Right atrium auricular region (tissue), 2 donors: ENCODE data around the gene MALRD1. TPM values are rescaled to one million over a fixed set of nuclear protein-coding genes. Genes with fewer than 3 reads are reported as not detected.

Experiments
- DNase-seq: peaks from one replicate; pipeline ENCODE4 v3.0.0-alpha.2; 2019; ENCODE audit warnings: low spot score
- H3K27ac ChIP-seq, 2 donors: fragments of 200-600 bp; sonication (generic); 1 replicate in 1 of 2; 2 replicates in 1 of 2; pipeline ENCODE4 v1.5.1; 2016 to 2019
- H3K27me3 ChIP-seq, 2 donors: fragments of 200-600 bp; sonication (generic); one replicate each; pipeline versions ENCODE4 v1.5.1 to v1.6.0; 2017 to 2019
- H3K36me3 ChIP-seq: fragments of 200-600 bp; sonication (generic); one replicate; pipeline ENCODE4 v1.5.1; 2016
- H3K4me1 ChIP-seq, 2 donors: fragments of 200-600 bp; sonication (generic); one replicate each; pipeline versions ENCODE4 v1.5.1 to v1.6.0; 2017 to 2019
- H3K4me3 ChIP-seq, 2 donors: fragments of 200-600 bp; sonication (generic); 1 replicate in 1 of 2; 2 replicates in 1 of 2; pipeline ENCODE4 v1.5.1; 2017 to 2019; ENCODE audit warnings: mild to moderate bottlenecking in 1 of 2, moderate library complexity in 1 of 2
- H3K9me3 ChIP-seq, 2 donors: fragments of 200-600 bp; sonication (generic); one replicate each; pipeline ENCODE4 v1.5.1; 2019
- total RNA-seq, 2 donors: library from RNA; depleted of rRNA; stranded (reverse); fragments of >200 nt; gene quantifications; one replicate each; pipeline ENCODE4 v1.1.0, GENCODE V29; 2016
- TF ChIP-seq, protein P1 (sequence below), 2 donors: fragments of 200-600 bp; sonication (generic); IDR thresholded peaks; one replicate each; pipeline ENCODE4 v1.5.1; 2019; ENCODE audit warnings: antibody characterized with exemption in 2 of 2

The MALRD1 gene
- total RNA-seq, 2 donors from 2014 or later: 0.71 to 1.3 TPM

GRCh38 chr10:19488592-19489280 is 440.1 kb downstream of the MALRD1 start:
- peak overlapping the region in 1 of 2 donors; percentile 11 for H3K27ac ChIP-seq
- DNase-seq: peak; percentile 62
- no peaks in the 10 kb centered on the region for H3K36me3 ChIP-seq
- no peaks in the 10 kb centered on the region for H3K27me3 ChIP-seq
- TF ChIP-seq, protein P1, sequence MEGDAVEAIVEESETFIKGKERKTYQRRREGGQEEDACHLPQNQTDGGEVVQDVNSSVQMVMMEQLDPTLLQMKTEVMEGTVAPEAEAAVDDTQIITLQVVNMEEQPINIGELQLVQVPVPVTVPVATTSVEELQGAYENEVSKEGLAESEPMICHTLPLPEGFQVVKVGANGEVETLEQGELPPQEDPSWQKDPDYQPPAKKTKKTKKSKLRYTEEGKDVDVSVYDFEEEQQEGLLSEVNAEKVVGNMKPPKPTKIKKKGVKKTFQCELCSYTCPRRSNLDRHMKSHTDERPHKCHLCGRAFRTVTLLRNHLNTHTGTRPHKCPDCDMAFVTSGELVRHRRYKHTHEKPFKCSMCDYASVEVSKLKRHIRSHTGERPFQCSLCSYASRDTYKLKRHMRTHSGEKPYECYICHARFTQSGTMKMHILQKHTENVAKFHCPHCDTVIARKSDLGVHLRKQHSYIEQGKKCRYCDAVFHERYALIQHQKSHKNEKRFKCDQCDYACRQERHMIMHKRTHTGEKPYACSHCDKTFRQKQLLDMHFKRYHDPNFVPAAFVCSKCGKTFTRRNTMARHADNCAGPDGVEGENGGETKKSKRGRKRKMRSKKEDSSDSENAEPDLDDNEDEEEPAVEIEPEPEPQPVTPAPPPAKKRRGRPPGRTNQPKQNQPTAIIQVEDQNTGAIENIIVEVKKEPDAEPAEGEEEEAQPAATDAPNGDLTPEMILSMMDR (IDR thresholded peaks at IDR 0.05): peak in 1 of 2 donors; percentile 30
- H3K4me1 ChIP-seq: no peaks in the 10 kb centered on the region
- H3K9me3 ChIP-seq: no peaks in the 10 kb centered on the region
- peak overlapping the region; percentile 24 to 39 for H3K4me3 ChIP-seq

DNA sequence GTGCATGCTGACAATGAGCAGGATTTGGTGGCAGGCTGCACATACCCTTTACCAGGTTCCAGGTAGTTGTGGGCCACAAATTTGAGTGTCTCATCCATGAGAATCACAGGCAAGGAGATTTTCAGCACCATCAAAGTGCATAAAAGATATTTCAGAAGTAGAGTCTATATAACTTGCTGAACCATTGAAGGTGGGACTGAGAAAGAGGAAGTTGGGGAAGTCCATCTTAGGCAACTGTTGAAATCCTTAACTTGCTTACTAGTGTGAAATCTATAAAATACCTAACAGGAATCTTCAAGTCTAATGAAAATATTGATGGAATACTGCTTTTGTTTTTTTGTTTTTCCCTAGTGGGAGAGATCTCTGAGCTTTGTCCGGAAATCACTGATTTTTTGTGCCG is 442.6 kb downstream of the MALRD1 start:
- no peaks in the 10 kb centered on the region for H3K36me3 ChIP-seq
- TF ChIP-seq, protein P1 (IDR thresholded peaks at IDR 0.05): no peak
- no peak overlapping the region for H3K27ac ChIP-seq
- no peaks in the 10 kb centered on the region for H3K27me3 ChIP-seq
- no peaks in the 10 kb centered on the region for H3K9me3 ChIP-seq
- H3K4me1 ChIP-seq: no peaks in the 10 kb centered on the region
- no peak for DNase-seq
- H3K4me3 ChIP-seq: no peak overlapping the region

GRCh38 chr10:19493917-19494316 is 445.3 kb downstream of the MALRD1 start:
- H3K9me3 ChIP-seq: no peaks in the 10 kb centered on the region
- no peaks in the 10 kb centered on the region for H3K36me3 ChIP-seq
- H3K27me3 ChIP-seq: no peaks in the 10 kb centered on the region
- TF ChIP-seq, protein P1 (IDR thresholded peaks at IDR 0.05): no peak
- no peaks in the 10 kb centered on the region for H3K4me1 ChIP-seq
- H3K4me3 ChIP-seq: no peak overlapping the region
- no peak overlapping the region for H3K27ac ChIP-seq
- DNase-seq: no peak

DNA sequence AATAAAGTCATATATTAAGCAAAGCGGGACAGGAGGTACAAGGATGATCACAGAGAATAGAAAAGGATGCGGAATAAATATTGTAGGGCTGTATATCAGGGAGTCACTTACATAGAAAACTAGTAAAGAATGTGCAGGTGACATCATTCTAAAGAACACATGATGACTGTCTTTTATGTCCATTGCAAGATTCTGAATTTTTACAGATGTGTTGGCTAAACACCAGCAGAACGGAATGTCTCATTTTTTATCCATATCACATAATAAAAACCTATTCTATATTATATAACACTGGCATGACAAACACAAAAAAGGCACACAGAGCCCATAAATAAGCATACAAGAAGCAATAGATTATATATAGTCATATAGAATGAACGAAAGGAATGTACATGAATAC is 448.4 kb downstream of the MALRD1 start:
- no peak for DNase-seq
- Histone ChIP-seq H3K27ac (no peak overlapping the region), H3K36me3 (no peaks in the 10 kb centered on the region), H3K4me1 (no peaks in the 10 kb centered on the region), H3K4me3 (no peak overlapping the region), H3K27me3 (no peaks in the 10 kb centered on the region), H3K9me3 (no peaks in the 10 kb centered on the region)
- TF ChIP-seq, protein P1 (IDR thresholded peaks at IDR 0.05): no peak

GRCh38 chr10:19498393-19499290 is 450.0 kb downstream of the MALRD1 start:
- Histone ChIP-seq H3K4me3 (no peak overlapping the region), H3K36me3 (no peaks in the 10 kb centered on the region), H3K27ac (no peak overlapping the region), H3K4me1 (no peaks in the 10 kb centered on the region), H3K27me3 (no peaks in the 10 kb centered on the region), H3K9me3 (no peaks in the 10 kb centered on the region)
- DNase-seq: no peak
- TF ChIP-seq, protein P1 (IDR thresholded peaks at IDR 0.05): no peak
